Measurements from ENCODE around the gene TNFSF13B.

- TF ChIP-seq SMC3 (IDR thresholded peaks at IDR 0.05; ENCODE audit: borderline replicate concordance, low read length): no peak
- TF ChIP-seq TAF1 (IDR thresholded peaks at IDR 0.05; ENCODE audit: borderline replicate concordance, low read depth, low read length): no peak
- TF ChIP-seq POLR2AphosphoS5 (IDR thresholded peaks at IDR 0.05; ENCODE audit: low read length): no peak
- TF ChIP-seq RFX5 (IDR thresholded peaks at IDR 0.05; ENCODE audit: low read depth, low read length): no peak
- no peak for TF ChIP-seq GABPA (IDR thresholded peaks at IDR 0.05; ENCODE audit: low read depth)
- no peak for TF ChIP-seq RAD21 (IDR thresholded peaks at IDR 0.05; ENCODE audit: insufficient read depth, low read depth, low read length)
- TF ChIP-seq HDGF (IDR thresholded peaks at IDR 0.05): no peak
- TF ChIP-seq TCF7 (IDR thresholded peaks at IDR 0.05; ENCODE audit: borderline replicate concordance): no peak
- no peak for TF ChIP-seq SMAD1 (IDR thresholded peaks at IDR 0.05; ENCODE audit: low read depth, partially characterized antibody)
- no peak for TF ChIP-seq ZNF274 (IDR thresholded peaks at IDR 0.05; ENCODE audit: insufficient read depth, insufficient read length)
- no peak for TF ChIP-seq CTCF (IDR thresholded peaks at IDR 0.05 in 2 of 3, conservative IDR thresholded peaks at IDR 0.05 in 1 of 3; ENCODE audit: control insufficient read depth in 2 of 3, extremely low read depth in 1 of 3, insufficient read depth in 1 of 3, low read depth in 3 of 3, low read length in 3 of 3)
- TF ChIP-seq ESRRA (IDR thresholded peaks at IDR 0.05; ENCODE audit: low read length): no peak
Measured at GRCh38 chr13:108274718-108275117, 5.2 kb downstream of the TNFSF13B start.

All from GM12878 (cell line).